ENCODE data around the gene NEUROG2.
"Not testable (repeated sequence)": the region's sequence is repeated elsewhere in the genome, so short reads cannot be mapped to it uniquely, and the experiment has no call there.

NEUROG2 gene

GRCh38 chr4:112516066-112516470, at the start of gene NEUROG2:
NEUROG2 (minus strand) TSS chr4:112516180; CDS start chr4:112515475, 705 bp downstream.
- no peak for DNase-seq (ENCODE audit: extremely low read depth in 1 of 2, low read depth in 1 of 2)

- DNase-seq (ENCODE audit: extremely low read depth in 1 of 2, low read depth in 1 of 2) = no peak
Observed at GRCh38 chr4:112564706-112565270, 48.8 kb upstream of the NEUROG2 start.

- DNase-seq (ENCODE audit: extremely low read depth in 1 of 2, low read depth in 1 of 2) = no peak
Observed at GRCh38 chr4:112563431-112564200, 47.6 kb upstream of the NEUROG2 start.

- DNase-seq (ENCODE audit: extremely low read depth in 1 of 2, low read depth in 1 of 2) = no peak
Observed at GRCh38 chr4:112562254-112562879, 46.4 kb upstream of the NEUROG2 start.

GRCh38 chr4:112560084-112560483, 44.1 kb upstream of the NEUROG2 start:
- DNase-seq (ENCODE audit: extremely low read depth in 1 of 2, low read depth in 1 of 2) = no peak

- no peak for DNase-seq (ENCODE audit: extremely low read depth in 1 of 2, low read depth in 1 of 2)
Observed at GRCh38 chr4:112559053-112559452, 43.1 kb upstream of the NEUROG2 start.

- no peak for DNase-seq (ENCODE audit: extremely low read depth in 1 of 2, low read depth in 1 of 2)
Observed at GRCh38 chr4:112557676-112558411, 41.9 kb upstream of the NEUROG2 start.

- not testable (repeated sequence) for DNase-seq (ENCODE audit: extremely low read depth in 1 of 2, low read depth in 1 of 2)
Observed at GRCh38 chr4:112554271-112554670, 38.3 kb upstream of the NEUROG2 start.

- DNase-seq (ENCODE audit: extremely low read depth in 1 of 2, low read depth in 1 of 2) = no peak
Observed at GRCh38 chr4:112552668-112553067, 36.7 kb upstream of the NEUROG2 start.

GRCh38 chr4:112550728-112551127, 34.7 kb upstream of the NEUROG2 start:
- no peak for DNase-seq (ENCODE audit: extremely low read depth in 1 of 2, low read depth in 1 of 2)

GRCh38 chr4:112546476-112546875, 30.5 kb upstream of the NEUROG2 start:
- no peak for DNase-seq (ENCODE audit: extremely low read depth in 1 of 2, low read depth in 1 of 2)

GRCh38 chr4:112545346-112545745, 29.4 kb upstream of the NEUROG2 start:
- no peak for DNase-seq (ENCODE audit: extremely low read depth in 1 of 2, low read depth in 1 of 2)

GRCh38 chr4:112540695-112541094, 24.7 kb upstream of the NEUROG2 start:
- no peak for DNase-seq (ENCODE audit: extremely low read depth in 1 of 2, low read depth in 1 of 2)

GRCh38 chr4:112536123-112536522, 20.1 kb upstream of the NEUROG2 start:
- no peak for DNase-seq (ENCODE audit: extremely low read depth in 1 of 2, low read depth in 1 of 2)

- DNase-seq (ENCODE audit: extremely low read depth in 1 of 2, low read depth in 1 of 2) = no peak
Observed at GRCh38 chr4:112532267-112532666, 16.3 kb upstream of the NEUROG2 start.

GRCh38 chr4:112531146-112531545, 15.2 kb upstream of the NEUROG2 start:
- DNase-seq (ENCODE audit: extremely low read depth in 1 of 2, low read depth in 1 of 2) = no peak

GRCh38 chr4:112526061-112526460, 10.1 kb upstream of the NEUROG2 start:
- no peak for DNase-seq (ENCODE audit: extremely low read depth in 1 of 2, low read depth in 1 of 2)

GRCh38 chr4:112523764-112524505, 8.0 kb upstream of the NEUROG2 start:
- DNase-seq (ENCODE audit: extremely low read depth in 1 of 2, low read depth in 1 of 2) = peak; percentile 23 to 69

GRCh38 chr4:112523008-112523721, 7.2 kb upstream of the NEUROG2 start:
- DNase-seq (ENCODE audit: extremely low read depth in 1 of 2, low read depth in 1 of 2) = no peak

- DNase-seq (ENCODE audit: extremely low read depth in 1 of 2, low read depth in 1 of 2) = not testable (repeated sequence)
Observed at GRCh38 chr4:112522431-112522830, 6.5 kb upstream of the NEUROG2 start.
